ENCODE results near the gene FCHO1. TPM values are rescaled to one million over a fixed set of nuclear protein-coding genes. Genes with fewer than 3 reads are reported as not detected.

FCHO1 gene
- polyA plus RNA-seq, 2 of the 4 experiments (the other 2 are of a cell fraction): 1.7 to 13.6 TPM

GRCh38 chr19:17765069-17765618 lies 13.9 kb downstream of the FCHO1 start:
- peak overlapping the region; percentile 16; the same call in 1 of the 3 replicates for H3K4me2 ChIP-seq
- H3K9me3 ChIP-seq: no peaks in the 10 kb centered on the region
- TF ChIP-seq USF2 (IDR thresholded peaks at IDR 0.05): no peak
- TF ChIP-seq CBX8 (IDR thresholded peaks at IDR 0.05): no peak
- no peak for TF ChIP-seq MAZ (IDR thresholded peaks at IDR 0.05; ENCODE audit: borderline replicate concordance, low read depth, low read length)
- 0 out of 2 replicates have a peak, but pooled peaks have one; percentile 22 for TF ChIP-seq ATOH8 (CRISPR knock-in tag; IDR thresholded peaks at IDR 0.05; ENCODE audit: low read depth)
- TF ChIP-seq HOXB13 (CRISPR knock-in tag; IDR thresholded peaks at IDR 0.05; ENCODE audit: low read depth): 0 out of 2 replicates have a peak, but pooled peaks have one; percentile 40
- peak; percentile 73 for TF ChIP-seq MAX (IDR thresholded peaks at IDR 0.05)
- no peak for TF ChIP-seq ELK1 (IDR thresholded peaks at IDR 0.05; ENCODE audit: low read depth, low read length)
- TF ChIP-seq HOXB5 (CRISPR knock-in tag; IDR thresholded peaks at IDR 0.05): 0 out of 2 replicates have a peak, but pooled peaks have one; percentile 29
- peaks cover 28% of the 10 kb centered on the region for H3K4me1 ChIP-seq
- ATAC-seq: peak; percentile 73 to 75
- CTCF ChIA-PET: interaction anchor here (0.6 to 3.3 kb wide), 5 partner anchors 13 to 472 kb away, joined by 3 to 29 read pairs (median 4); partner anchors contain the start of gene FCHO1
- POLR2A ChIA-PET: no interaction called here
- H3K27ac ChIP-seq: peak overlapping the region; percentile 71 to 94
- DNase-seq (ENCODE audit: low read depth in 1 of 2, low spot score in 1 of 2): peak; percentile 21 to 92
- FAIRE-seq: no peak
- WGBS (ENCODE audit: missing lambda C conversion rate): 12% methylated on average over 12 of the region's 12 CpGs
- no peak overlapping the region for H3K4me3 ChIP-seq

- H3K4me1 ChIP-seq: peaks cover 28% of the 10 kb centered on the region
- FAIRE-seq: peak; percentile 76
- peak overlapping the region; percentile 84 to 94 for H3K27ac ChIP-seq
- 0% methylated on average over 6 of the region's 29 CpGs for WGBS (ENCODE audit: missing lambda C conversion rate)
- POLR2A ChIA-PET: interaction anchor here (0.7 to 1.4 kb wide), 3 partner anchors 93 to 270 kb away, joined by 3 to 8 read pairs (median 4); partner anchors contain the start of gene RPL18A
- peak; percentile 64 to 97 for DNase-seq (ENCODE audit: low read depth in 1 of 2, low spot score in 1 of 2)
- H3K4me3 ChIP-seq: peak overlapping the region; percentile 24; the same call in 2 of the 3 replicates
- H3K4me2 ChIP-seq: peak overlapping the region; percentile 87
- H3K9me3 ChIP-seq: no peaks in the 10 kb centered on the region
- ATAC-seq: peak; percentile 83 to 89
- CTCF ChIA-PET: interaction anchor here (0.8 to 3.3 kb wide), 56 partner anchors 9 to 462 kb away, joined by 3 to 29 read pairs (median 4); partner anchors contain the start of genes FCHO1, MAP1S, MRPL34 and TMEM221
- peak; percentile 87 for TF ChIP-seq SMC3 (IDR thresholded peaks at IDR 0.05)
- TF ChIP-seq HOXB13 (CRISPR knock-in tag; IDR thresholded peaks at IDR 0.05; ENCODE audit: low read depth): no peak
- no peak for TF ChIP-seq TP53 (CRISPR knock-in tag; IDR thresholded peaks at IDR 0.05)
- TF ChIP-seq CHD2 (IDR thresholded peaks at IDR 0.05; ENCODE audit: low read length, partially characterized antibody): no peak
- TF ChIP-seq TFCP2L1 (CRISPR knock-in tag; IDR thresholded peaks at IDR 0.05): no peak
- no peak for TF ChIP-seq POLR2AphosphoS2 (conservative IDR thresholded peaks at IDR 0.05; ENCODE audit: low read length)
- peak; percentile 70 for TF ChIP-seq MAX (IDR thresholded peaks at IDR 0.05)
- peak; percentile 52; the same call in 1 of the 2 replicates for TF ChIP-seq GATA3 (IDR thresholded peaks at IDR 0.05; ENCODE audit: borderline replicate concordance)
- no peak for TF ChIP-seq RARB (CRISPR knock-in tag; IDR thresholded peaks at IDR 0.05)
- TF ChIP-seq REST (IDR thresholded peaks at IDR 0.05): no peak
- TF ChIP-seq KDM5A (IDR thresholded peaks at IDR 0.05): peak; percentile 40; the same call in 1 of the 2 replicates
- peak in 1 of 2 experiments; percentile 56; a peak in 1 of 5 replicates for TF ChIP-seq JUN (IDR thresholded peaks at IDR 0.05)
- TF ChIP-seq HOXA7 (CRISPR knock-in tag; IDR thresholded peaks at IDR 0.05): no peak
- TF ChIP-seq BCL3 (IDR thresholded peaks at IDR 0.05): 0 out of 3 replicates have a peak, but pooled peaks have one; percentile 27
- TF ChIP-seq ATOH8 (CRISPR knock-in tag; IDR thresholded peaks at IDR 0.05; ENCODE audit: low read depth): no peak
- peak; percentile 91 to 94 for TF ChIP-seq RAD21 (conservative IDR thresholded peaks at IDR 0.05 in 1 of 2, IDR thresholded peaks at IDR 0.05 in 1 of 2)
- TF ChIP-seq ESRRA (IDR thresholded peaks at IDR 0.05; ENCODE audit: borderline replicate concordance, low read length): peak; percentile 91
Measured at GRCh38 chr19:17766543-17767131, 15.4 kb downstream of the FCHO1 start.

All from A549 (cell line).